Left ventricle myocardium superior (tissue), 1 donor: ENCODE measurements around the gene STX5. TPM values are rescaled to one million over a fixed set of nuclear protein-coding genes. Genes with fewer than 3 reads are reported as not detected.
A peak's percentile ranks its signal among the peaks of the same experiment; 100 is the strongest.
"Not testable (repeated sequence)": the region's sequence is repeated elsewhere in the genome, so short reads cannot be mapped to it uniquely, and the experiment has no call there.

Experiments used
- ATAC-seq: fragments of 200-7000 bp; cut with Tn5 transposase; one replicate; pipeline ENCODE4 v1.9.1; 2020; ENCODE audit warnings: mild to moderate bottlenecking, moderate library complexity
- DNase-seq: peaks from one replicate; pipeline ENCODE4 v3.0.0-alpha.2; 2020
- intact Hi-C: fragments of 100-400 bp; cut with micrococcal nuclease; formaldehyde crosslinking; loops from one replicate; pipeline ENCODE4 v1.11.0; 2022
- total RNA-seq: library from RNA; stranded (reverse); fragmentation: NEBNext Ultra II Directional; extraction: Animal tissue kit (Norgen Biotek cat#: 25700); gene quantifications from one replicate; pipeline ENCODE4 v1.2.1, GENCODE V29; 2021
- donor health status: DM: no; HTN: yes; CAD: no; lungs with severe emphysema.

Gene STX5
- total RNA-seq, 1 donor from 2014 or later, result 19.5 TPM

DNA sequence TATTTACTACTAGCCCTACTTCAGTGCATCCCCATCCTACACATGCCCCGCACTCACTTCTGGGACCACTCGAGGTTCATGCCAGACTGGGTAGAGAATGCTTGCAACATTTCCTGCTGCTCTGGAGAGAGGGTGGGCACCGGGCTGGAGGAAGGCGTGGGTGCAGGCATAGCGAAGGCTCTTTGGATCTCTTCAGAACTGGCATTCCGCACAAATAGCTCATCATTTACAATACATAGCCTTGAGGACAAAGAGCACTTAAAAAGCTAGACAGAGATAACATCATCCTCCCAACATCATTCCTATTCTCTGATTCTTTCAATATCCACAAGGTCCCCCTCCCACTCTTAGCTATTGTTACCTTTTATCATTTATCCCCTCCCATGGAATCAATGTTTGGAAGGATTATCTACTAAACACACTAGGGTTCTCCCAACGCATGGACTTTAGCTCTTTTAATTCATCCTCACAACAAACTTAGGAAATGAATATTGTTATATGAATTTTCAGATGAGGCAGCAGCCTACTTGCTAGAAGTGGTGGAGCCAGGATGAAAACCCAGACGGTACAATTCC is 37.6 kb downstream of the STX5 start:
- ATAC-seq, result no peak
- no peak for DNase-seq
- intact Hi-C loops, result no loop called here

DNA sequence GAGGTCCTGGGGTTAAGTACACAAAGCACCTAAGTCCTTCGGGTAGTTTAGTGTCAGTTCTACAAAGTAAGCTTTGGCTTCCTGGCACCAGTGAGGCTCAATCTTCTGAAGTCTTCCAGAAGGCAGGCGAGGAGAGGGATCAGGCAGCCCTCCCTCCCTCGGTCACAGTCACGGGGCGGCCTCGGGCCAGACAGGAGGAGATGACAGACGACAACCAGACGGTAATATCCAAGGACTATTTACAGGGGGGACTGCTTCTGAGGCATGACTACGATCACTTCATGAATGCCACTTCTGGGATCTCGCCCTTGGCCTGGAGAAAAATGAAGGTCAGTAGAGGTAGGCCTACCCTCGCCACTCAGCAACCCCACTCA is 39.7 kb downstream of the STX5 start:
- peak; percentile 73 for DNase-seq

DNA sequence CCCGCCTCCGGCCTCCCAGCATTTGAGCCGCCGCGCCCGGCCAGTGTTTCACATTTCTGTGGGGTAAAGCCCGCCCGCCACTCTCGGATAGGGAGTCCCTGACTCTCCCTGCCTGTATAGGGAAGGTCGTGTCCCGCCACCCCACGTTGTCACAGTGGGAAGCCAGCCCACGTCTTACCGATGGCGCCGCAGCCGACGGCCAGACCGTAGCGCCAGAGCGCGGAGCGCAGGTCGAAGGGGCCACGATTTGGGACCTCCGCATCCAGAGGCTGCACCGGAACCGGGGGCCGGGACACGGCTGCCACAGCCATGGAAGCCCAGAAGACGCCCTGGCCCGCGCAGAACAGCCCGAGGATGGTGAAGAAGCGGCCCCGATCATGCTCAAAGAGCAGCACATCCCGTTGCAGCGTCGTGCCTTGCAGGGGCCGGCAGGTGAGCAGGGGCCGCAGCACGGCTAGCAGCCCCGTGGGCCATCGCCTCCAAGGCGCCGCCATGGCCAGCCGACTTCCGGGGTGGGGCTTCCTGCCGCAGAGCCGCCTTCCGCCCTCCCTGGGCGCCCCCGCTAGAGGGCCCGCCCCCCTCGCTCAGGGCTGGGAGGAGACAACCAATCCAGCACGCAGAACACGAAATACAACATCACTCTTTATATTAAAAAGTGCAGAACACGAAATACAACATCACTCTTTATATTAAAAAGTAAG is 40.2 kb downstream of the STX5 start, which contains the start of gene TMEM223:
Gene TMEM223, minus strand, starts transcription at position 506 of the 701 bp plus-strand sequence. Its CDS starts 12 bp downstream, at position 494.
- peak; percentile 87 for ATAC-seq
- peak; percentile 95 for DNase-seq
- intact Hi-C loops, result no loop called here

More for the DNA sequence above, 39.7 kb downstream of the STX5 start:
- intact Hi-C loops, result no loop called here
- ATAC-seq, result peak; percentile 64

DNA sequence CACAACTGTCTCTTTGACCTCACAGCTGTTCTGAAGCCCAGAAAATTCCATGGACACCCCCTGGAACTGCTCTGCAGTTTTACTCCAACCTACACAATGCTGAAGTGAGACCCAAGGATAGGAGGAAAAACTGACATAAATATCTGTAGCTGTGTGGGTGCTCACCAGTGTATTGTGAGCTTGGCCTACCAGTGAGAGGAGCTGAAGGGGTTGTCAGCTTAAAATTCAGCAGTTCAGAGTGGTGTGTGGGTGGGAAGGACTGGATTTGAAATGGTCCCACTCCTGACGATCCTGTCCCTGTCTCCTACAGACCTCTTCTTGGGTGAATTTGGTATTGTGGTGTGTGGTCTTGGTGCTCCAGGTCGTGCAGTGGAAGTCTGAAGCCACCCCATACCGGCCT is 42.3 kb downstream of the STX5 start:
- intact Hi-C loops, result no loop called here
- ATAC-seq, result no peak
- no peak for DNase-seq

DNA sequence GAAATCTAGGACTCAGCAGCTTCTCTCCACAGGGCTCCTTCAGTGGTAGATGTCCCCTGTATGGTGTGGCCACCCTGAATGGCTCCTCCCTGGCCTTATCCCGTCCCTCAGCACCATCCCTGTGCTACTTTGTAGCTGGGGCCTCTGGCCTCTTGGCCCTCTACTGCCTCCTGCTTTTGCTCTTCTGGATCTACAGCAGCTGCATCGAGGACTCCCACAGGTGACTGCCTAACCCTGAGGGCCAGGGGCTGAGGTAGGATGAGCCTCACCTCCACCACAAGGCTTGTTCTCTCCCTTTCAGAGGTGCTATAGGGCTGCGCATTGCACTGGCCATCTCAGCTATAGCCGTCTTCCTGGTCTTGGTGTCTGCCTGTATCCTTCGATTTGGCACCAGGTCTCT is 42.9 kb downstream of the STX5 start:
- intact Hi-C loops, result no loop called here
- ATAC-seq (no peak), DNase-seq (no peak)

DNA sequence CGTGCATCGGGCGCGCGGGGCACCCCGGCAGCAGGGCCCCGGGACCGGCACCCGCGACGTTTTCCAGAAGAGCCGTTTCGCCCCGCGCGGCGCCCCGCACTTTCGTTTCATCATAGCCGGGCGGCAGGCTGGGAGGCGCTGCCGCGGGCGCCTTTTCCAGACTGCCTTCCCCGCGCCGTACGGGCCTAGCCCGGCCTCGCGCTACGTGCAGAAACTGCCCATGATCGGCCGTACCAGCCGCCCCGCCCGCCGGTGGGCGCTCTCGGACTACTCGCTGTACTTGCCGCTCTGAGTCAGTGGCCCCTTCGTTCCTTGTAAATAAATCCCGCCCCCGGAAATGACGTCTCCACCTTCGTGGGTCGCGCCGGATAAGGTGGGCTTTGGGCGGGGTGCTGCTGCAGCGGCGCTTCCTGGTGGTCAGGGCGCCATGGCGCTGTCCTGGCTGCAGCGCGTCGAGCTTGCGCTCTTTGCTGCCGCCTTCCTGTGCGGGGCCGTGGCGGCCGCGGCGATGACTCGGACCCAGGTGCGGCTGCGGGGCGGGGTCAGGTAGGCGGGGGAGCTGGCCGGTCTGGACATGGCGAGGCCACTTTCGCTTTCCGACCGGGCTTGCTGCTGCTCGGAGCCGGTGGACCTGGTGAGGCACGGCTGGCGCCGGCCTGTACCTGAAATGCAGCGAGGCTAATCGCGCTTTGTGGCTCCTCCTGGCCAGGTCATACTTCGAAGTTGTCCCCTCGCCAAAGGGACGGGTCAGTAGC is 44.7 kb downstream of the STX5 start, which contains the start of gene TMEM179B:
Gene TMEM179B, plus strand, starts transcription at position 398 of the 755 bp plus-strand sequence. Its CDS starts 30 bp downstream, at position 428.
- ATAC-seq (peak; percentile 85), DNase-seq (peak; percentile 98)
- intact Hi-C loops, result no loop called here

DNA sequence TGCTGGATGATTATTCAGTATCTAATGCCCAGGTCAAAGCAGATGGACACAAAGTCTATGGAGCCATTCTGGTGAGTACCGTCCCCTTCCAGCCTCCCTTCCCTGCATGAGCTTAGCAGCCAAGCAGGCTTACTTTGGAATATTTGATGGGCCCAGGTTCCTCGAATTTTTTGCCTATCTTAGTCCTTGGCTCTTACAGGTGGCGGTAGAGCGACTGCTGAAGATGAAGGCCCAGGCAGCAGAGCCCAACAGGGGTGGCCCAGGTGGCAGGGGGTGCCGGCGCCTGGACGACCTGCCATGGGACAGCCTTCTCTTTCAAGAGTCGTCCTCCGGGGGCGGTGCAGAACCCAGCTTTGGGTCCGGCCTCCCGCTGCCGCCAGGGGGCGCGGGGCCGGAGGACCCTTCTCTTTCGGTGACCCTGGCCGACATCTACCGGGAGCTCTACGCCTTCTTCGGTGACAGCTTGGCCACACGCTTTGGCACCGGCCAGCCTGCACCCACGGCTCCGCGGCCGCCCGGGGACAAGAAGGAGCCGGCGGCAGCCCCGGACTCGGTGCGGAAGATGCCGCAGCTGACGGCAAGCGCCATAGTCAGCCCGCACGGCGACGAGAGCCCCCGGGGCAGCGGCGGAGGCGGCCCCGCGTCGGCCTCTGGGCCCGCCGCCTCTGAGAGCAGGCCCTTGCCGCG is 45.4 kb downstream of the STX5 start:
- DNase-seq (peak; percentile 94), ATAC-seq (peak; percentile 85)
- intact Hi-C loops, result no loop called here

DNA sequence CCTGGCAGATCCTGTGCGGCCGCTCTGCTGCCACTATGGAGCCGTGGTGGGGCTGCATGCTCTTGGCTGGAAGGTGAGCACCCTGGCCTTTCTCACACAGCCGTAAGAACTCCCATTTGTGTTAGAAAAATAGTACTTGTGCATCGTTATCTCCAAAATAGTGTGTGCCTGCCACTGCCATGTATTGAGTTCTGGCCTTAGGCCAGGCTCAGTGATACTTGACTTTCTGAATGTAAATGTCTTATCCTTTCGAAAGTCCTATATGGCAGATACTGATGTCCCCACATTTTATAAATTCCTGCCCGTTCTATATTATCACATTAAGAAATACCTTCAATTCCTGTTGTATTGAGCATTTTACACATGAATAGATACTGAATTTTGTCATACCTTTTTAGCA is 49.1 kb downstream of the STX5 start:
- ATAC-seq, result no peak
- intact Hi-C loops, result no loop called here
- DNase-seq, result no peak

DNA sequence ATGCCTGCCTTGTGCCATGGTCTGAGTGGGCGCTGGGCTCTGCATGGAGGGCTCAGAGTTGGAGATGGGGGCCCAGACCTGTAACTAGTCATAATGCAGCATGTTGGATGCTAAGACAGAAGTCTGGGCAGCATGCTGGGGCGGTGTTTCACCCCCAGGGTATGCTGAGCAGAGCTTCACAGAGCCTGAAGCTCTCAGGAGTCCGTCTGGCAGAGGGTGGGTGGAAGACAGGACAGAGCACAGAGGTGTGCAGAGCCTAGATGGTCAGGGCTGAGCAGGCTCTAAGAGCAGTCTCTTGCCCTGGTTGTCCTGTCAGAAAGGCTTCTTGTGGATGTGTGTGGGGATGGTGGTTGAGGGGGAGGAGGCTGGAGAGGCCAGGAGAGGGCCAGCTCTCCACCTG is 53.4 kb downstream of the STX5 start:
- intact Hi-C loops, result no loop called here
- ATAC-seq, result no peak
- DNase-seq, result no peak

DNA sequence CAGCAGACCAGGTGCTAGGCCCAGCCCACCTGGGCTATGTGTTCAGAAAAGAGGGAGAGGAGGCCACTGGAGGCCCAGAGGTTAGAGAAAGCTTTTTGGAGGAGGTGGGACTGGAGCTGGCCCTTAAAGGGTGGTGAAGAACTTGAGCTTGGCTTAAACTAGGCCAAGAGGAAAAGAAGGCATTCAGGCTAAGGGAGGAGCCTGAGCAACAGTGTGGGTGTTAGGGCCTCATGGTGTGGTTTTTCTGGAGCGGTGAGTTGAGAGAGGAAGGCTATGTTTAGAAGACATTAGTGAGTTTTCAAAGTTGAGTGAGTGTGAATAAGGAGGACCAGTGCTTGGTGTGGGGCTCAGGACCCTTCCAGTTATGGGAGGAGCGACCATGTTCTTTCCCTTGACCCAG is 54.5 kb downstream of the STX5 start:
- ATAC-seq (no peak), DNase-seq (no peak)
- intact Hi-C loops, result no loop called here

DNA sequence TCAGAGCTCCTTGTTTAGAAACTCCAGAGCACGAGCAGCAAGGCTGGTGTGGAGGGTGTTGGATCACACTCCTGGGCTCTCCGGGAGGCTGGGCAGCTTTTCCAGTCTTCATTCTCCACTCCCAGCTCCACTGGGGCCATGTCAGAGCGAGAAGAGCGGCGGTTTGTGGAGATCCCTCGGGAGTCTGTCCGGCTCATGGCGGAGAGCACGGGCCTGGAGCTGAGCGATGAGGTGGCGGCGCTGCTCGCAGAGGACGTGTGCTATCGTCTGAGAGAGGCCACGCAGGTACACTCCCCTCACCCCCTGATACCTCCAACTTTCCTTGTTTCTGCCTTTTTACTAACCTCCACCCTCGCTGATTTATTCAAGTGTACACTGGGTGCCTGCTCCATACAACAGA is 56.2 kb downstream of the STX5 start:
- no peak for DNase-seq
- intact Hi-C loops, result no loop called here

DNA sequence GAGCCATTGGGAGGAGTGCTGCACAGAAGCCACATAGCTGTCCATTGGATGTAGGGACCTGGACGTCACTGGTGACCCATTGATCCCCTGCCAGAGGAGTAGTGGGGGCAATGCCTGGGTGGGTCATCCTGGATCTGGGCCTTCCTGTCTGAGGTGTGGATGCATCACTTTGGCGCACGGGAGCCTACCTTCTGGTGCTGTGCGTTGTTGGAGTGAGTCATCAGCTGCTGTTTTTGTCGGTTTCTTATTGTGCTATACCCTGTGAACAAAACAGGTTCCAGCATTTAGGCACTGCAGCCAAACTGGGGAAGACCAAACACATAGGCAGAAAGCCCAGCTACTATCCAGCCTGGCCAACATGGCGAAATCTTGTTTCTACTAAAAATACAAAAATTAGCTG is 57.4 kb downstream of the STX5 start:
- DNase-seq (no peak), ATAC-seq (no peak)
- intact Hi-C loops, result no loop called here

More for the DNA sequence above, 56.2 kb downstream of the STX5 start:
- no peak for ATAC-seq

DNA sequence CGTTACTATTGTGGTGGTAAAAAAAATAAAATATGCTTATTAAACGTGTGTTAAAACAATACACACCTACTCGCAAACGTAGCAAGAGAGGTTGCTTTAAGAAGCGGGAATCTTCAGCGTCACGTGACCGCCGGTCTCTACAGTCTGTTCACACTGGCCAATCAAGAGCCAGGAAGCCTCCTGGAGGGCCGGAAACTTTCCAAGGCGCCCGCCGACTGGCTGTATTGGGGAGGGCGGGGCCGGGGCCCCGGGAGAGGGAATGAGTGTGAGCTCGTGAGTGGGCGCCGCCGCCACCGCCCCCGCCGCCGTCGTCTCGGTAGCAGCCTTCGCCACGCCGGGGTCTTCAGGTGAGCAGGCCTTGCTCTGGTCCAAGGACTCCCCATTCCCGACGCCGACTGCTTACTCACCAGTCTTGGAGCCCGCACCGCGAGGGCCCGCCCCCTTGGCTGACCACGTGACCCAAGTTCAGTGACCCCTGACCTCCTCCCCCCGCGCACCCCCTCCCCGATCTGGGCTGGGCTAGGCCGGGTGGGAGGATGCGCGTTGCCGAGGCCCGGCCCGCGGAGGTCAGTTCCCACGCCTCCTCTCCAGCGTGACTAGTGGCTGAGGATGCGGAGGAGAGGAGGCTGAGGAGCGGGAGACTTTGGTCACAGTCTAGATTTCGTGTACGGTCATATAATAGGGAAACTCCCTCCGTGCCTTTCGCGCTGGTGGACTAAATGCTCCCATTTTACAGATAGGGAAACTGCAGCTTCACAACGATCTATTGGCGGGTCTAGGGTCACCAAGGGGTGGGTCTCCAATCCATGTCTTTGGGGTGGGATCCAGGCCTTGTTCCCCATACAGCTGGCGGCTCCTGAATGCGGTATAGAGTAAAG is 60.5 kb downstream of the STX5 start, which contains the start of gene TAF6L:
Gene TAF6L, plus strand, starts transcription at position 253 of the 878 bp plus-strand sequence. CDS start 4,388 bp downstream, outside the sequence.
- intact Hi-C loops, result no loop called here
- ATAC-seq (peak; percentile 98), DNase-seq (peak; percentile 99)

DNA sequence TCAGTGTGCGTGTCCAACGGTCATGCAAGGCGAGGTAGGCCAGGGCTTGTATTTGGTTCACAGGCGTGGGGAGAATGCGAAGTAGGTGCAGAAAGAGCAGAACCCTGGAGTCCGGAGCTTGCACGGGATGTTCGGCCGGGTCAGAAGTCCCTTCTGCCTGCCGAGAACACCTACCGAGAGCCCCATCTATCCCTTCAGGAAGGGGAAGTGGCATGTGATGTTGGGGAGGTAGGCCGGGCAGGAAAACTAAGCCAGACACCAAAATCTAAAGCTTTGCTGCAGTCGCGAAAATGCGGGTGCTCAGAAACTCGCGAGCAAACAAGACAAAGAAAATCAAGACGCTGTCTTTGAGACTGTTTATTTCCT is 61.1 kb downstream of the STX5 start:
- intact Hi-C loops, result no loop called here
- DNase-seq, result no peak
- peak; percentile 21 for ATAC-seq

DNA sequence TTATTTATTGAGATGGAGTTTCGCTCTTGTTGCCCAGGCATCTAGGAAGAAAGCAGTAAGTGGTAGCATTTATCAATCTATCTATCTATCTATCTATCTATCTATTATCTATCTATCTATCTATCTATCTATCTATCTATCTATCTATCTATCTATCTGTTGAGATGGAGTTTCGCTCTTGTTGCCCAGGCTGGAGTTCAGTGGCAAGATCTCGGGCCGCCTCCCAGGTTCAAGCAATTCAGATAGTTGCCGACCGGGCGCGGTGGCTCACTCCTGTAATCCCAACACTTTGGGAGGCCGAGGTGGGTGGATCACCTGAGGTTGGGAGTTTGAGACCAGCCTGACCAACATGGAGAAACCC is 71.0 kb downstream of the STX5 start:
- DNase-seq, intact Hi-C loops, ATAC-seq: not testable (repeated sequence)

DNA sequence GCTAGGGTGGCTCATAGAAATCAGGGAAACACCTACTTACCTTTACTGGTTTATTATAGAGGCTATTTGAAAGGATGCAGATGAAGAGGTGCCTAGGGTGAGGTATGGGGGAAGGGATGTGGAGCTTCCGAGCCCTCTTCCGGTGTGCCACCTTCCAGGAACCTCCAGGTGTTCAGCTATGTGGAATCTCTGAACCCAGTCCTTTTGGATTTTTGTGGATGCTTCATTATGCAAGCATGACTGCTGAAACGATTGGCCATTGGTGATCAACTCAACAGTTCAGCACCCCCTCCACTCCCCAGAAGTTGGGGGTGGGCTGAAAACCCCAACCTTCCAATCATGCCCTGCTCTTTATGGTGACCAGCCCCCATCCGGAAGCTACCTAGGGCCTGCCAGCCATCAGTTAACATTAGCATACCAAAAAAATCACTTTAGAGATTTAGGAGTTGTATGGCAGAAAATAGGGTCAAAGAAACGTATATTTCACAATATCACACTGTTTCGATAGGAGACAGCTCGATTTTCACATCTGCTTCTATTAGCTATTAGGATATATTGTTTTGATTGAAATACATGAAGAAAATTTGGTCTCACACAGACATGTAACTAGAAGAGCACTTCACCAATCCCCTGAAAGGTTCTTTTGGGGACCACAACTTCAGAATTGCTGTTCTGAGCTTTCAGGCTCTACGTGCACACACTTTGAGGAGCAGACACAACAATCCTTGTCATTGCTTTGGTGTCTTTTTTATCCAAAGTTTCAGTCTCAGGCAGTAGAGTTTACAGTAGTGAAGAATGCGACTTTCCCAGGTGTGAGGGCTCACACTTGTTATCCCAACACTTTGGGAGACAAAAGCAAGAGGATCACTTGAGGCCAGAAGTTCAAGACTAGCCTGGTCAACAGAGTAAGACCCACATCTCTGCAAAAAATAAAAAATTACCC is 73.7 kb downstream of the STX5 start:
- intact Hi-C loops, result no loop called here
- DNase-seq (no peak), ATAC-seq (no peak)
